ENCODE measurements around the gene TSHR. TPM values are rescaled to one million over a fixed set of nuclear protein-coding genes. Genes with fewer than 3 reads are reported as not detected.

TSHR gene
- total RNA-seq, 2 experiments from 2014 or later: 4.9 to 40.0 TPM

DNA sequence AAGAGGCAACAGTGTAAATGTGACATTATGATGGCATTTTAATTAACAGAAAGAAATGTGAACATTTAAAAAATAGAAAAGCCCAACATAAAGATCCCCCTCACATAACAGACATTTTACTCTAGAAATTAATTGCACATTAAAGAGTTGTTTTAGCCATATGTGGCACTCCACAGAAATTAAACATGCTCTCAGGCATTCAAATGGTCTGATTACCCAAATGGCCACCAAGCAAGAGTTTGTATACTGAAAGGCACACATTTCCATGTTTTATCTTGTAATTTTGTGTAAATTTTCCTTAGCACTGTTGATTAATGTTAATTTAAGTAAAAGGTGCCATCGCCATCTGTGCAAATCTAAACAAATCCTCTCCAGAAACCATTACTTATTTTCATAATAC is 221.8 kb downstream of the TSHR start:
- intact Hi-C loops (cut with micrococcal nuclease; ENCODE audit: unreplicated experiment): no loop called here
- DNase-seq (ENCODE audit: low spot score): no peak
- peaks cover 12% of the 10 kb centered on the region; the same call in 1 of the 2 replicates for H3K79me2 ChIP-seq (ENCODE audit: insufficient read depth, low read depth, low read length)
- peaks cover 75% of the 10 kb centered on the region for H3K36me3 ChIP-seq (ENCODE audit: insufficient read depth, low read length)
- no peak overlapping the region for H2AFZ ChIP-seq (ENCODE audit: low read length)
- no peak overlapping the region for H3K4me3 ChIP-seq (ENCODE audit: low read depth, low read length, poor library complexity, severe bottlenecking)
- H3K9me2 ChIP-seq (ENCODE audit: insufficient read depth, low read length): no peaks in the 10 kb centered on the region
- BruUV-seq (replicated peaks): no TSS peak
- TF ChIP-seq, protein P1, sequence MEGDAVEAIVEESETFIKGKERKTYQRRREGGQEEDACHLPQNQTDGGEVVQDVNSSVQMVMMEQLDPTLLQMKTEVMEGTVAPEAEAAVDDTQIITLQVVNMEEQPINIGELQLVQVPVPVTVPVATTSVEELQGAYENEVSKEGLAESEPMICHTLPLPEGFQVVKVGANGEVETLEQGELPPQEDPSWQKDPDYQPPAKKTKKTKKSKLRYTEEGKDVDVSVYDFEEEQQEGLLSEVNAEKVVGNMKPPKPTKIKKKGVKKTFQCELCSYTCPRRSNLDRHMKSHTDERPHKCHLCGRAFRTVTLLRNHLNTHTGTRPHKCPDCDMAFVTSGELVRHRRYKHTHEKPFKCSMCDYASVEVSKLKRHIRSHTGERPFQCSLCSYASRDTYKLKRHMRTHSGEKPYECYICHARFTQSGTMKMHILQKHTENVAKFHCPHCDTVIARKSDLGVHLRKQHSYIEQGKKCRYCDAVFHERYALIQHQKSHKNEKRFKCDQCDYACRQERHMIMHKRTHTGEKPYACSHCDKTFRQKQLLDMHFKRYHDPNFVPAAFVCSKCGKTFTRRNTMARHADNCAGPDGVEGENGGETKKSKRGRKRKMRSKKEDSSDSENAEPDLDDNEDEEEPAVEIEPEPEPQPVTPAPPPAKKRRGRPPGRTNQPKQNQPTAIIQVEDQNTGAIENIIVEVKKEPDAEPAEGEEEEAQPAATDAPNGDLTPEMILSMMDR (conservative IDR thresholded peaks at IDR 0.05; ENCODE audit: low read length): no peak
- no peak for TF ChIP-seq EZH2phosphoT487 (IDR thresholded peaks at IDR 0.05; ENCODE audit: borderline replicate concordance, low read depth, low read length)
- no peaks in the 10 kb centered on the region for H4K20me1 ChIP-seq (ENCODE audit: insufficient read depth, low read length)
- H3K9me3 ChIP-seq (ENCODE audit: low read length): no peaks in the 10 kb centered on the region
- H3K4me1 ChIP-seq (ENCODE audit: insufficient read depth, low read length, poor library complexity, severe bottlenecking): peaks cover 59% of the 10 kb centered on the region
- ChIA-PET POLR2A (interaction anchor here (0.6 to 0.8 kb wide), 3 partner anchors 24 to 240 kb away, joined by 3 to 4 read pairs (median 3); no protein-coding TSS in a partner anchor), CTCF (ENCODE audit: unreplicated experiment) (no interaction called here)
- peak overlapping the region; percentile 24 for H3K4me2 ChIP-seq (ENCODE audit: low read length)
- H3K27ac ChIP-seq (ENCODE audit: low read depth, low read length, poor library complexity, severe bottlenecking): no peak overlapping the region

DNA sequence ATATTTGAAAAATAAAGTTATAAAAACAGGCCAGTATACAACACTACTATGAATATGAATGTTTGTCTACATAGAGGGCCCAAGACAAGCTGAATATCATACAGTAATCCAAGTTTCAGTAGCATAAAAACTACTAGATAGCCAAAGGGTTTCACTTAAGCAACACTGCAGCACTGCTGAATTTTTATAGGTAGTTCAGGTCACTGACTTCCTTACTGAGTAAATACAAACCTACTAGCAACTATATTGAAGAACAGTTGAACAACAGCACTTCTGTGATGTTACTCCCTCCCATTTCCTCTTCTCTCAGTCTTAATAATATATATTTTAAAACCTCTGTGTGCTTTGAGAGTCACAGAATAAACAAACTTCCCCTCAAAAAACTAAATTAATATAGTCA is 222.6 kb downstream of the TSHR start:
- intact Hi-C loops (cut with micrococcal nuclease; ENCODE audit: unreplicated experiment): no loop called here
- Histone ChIP-seq H3K27ac (ENCODE audit: low read depth, low read length, poor library complexity, severe bottlenecking) (peak overlapping the region; percentile 18), H3K4me2 (ENCODE audit: low read length) (peak overlapping the region; percentile 24), H3K4me3 (ENCODE audit: low read depth, low read length, poor library complexity, severe bottlenecking) (no peak overlapping the region), H3K9me3 (ENCODE audit: low read length) (no peaks in the 10 kb centered on the region), H2AFZ (ENCODE audit: low read length) (no peak overlapping the region), H3K9me2 (ENCODE audit: insufficient read depth, low read length) (no peaks in the 10 kb centered on the region), H3K4me1 (ENCODE audit: insufficient read depth, low read length, poor library complexity, severe bottlenecking) (peaks cover 51% of the 10 kb centered on the region), H3K36me3 (ENCODE audit: insufficient read depth, low read length) (peaks cover 84% of the 10 kb centered on the region), H4K20me1 (ENCODE audit: insufficient read depth, low read length) (no peaks in the 10 kb centered on the region), H3K79me2 (ENCODE audit: insufficient read depth, low read depth, low read length) (peaks cover 13% of the 10 kb centered on the region; the same call in 1 of the 2 replicates)
- no peak for TF ChIP-seq EZH2phosphoT487 (IDR thresholded peaks at IDR 0.05; ENCODE audit: borderline replicate concordance, low read depth, low read length)
- TF ChIP-seq, protein P1 (conservative IDR thresholded peaks at IDR 0.05; ENCODE audit: low read length): no peak
- no peak for DNase-seq (ENCODE audit: low spot score)
- no TSS peak for BruUV-seq (replicated peaks)
- POLR2A ChIA-PET: interaction anchor here (0.6 to 1.4 kb wide), 9 partner anchors 10 to 277 kb away, joined by 3 to 5 read pairs (median 3); no protein-coding TSS in a partner anchor
- CTCF ChIA-PET (ENCODE audit: unreplicated experiment): no interaction called here

DNA sequence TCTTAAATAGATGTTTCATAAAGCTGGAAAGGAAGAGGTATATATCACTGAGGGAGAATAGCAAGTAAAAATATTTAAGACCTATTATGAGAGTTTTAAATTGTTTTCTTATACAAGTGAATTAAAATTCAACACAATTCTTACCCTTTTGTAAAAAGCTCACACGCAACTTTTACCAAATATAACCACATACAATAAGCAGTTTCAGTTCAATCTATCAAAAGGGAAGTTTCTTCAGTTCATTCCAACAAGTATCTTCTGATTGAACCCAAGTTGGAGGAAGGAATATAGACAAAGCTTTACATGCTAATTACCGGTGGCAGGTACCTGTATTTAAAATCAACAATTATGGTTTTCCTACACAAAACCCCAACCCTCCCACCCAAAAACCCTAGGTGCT is 224.2 kb downstream of the TSHR start:
- H3K9me3 ChIP-seq (ENCODE audit: low read length): no peaks in the 10 kb centered on the region
- H3K4me2 ChIP-seq (ENCODE audit: low read length): no peak overlapping the region
- H3K4me3 ChIP-seq (ENCODE audit: low read depth, low read length, poor library complexity, severe bottlenecking): no peak overlapping the region
- TF ChIP-seq, protein P1 (conservative IDR thresholded peaks at IDR 0.05; ENCODE audit: low read length): no peak
- TF ChIP-seq EZH2phosphoT487 (IDR thresholded peaks at IDR 0.05; ENCODE audit: borderline replicate concordance, low read depth, low read length): no peak
- DNase-seq (ENCODE audit: low spot score): no peak
- no peaks in the 10 kb centered on the region for H3K9me2 ChIP-seq (ENCODE audit: insufficient read depth, low read length)
- no peak overlapping the region for H3K27ac ChIP-seq (ENCODE audit: low read depth, low read length, poor library complexity, severe bottlenecking)
- intact Hi-C loops (cut with micrococcal nuclease; ENCODE audit: unreplicated experiment): no loop called here
- H3K4me1 ChIP-seq (ENCODE audit: insufficient read depth, low read length, poor library complexity, severe bottlenecking): peaks cover 44% of the 10 kb centered on the region
- H4K20me1 ChIP-seq (ENCODE audit: insufficient read depth, low read length): 0 out of 2 replicates have a peak, but pooled peaks cover 10% of the 10 kb centered on the region
- BruUV-seq (replicated peaks): no TSS peak
- peaks cover 98% of the 10 kb centered on the region for H3K36me3 ChIP-seq (ENCODE audit: insufficient read depth, low read length)
- ChIA-PET CTCF (ENCODE audit: unreplicated experiment) (no interaction called here), POLR2A (interaction anchor here (0.5 to 3.2 kb wide), 11 partner anchors 9 to 359 kb away, joined by 3 to 20 read pairs (median 3); partner anchors contain the start of gene GTF2A1)
- H2AFZ ChIP-seq (ENCODE audit: low read length): no peak overlapping the region
- peaks cover 28% of the 10 kb centered on the region; the same call in 1 of the 2 replicates for H3K79me2 ChIP-seq (ENCODE audit: insufficient read depth, low read depth, low read length)

All from OCI-LY7 (cell line).